ENCODE results near the gene ABAT.
"Not testable (repeated sequence)": the region's sequence is repeated elsewhere in the genome, so short reads cannot be mapped to it uniquely, and the experiment has no call there.

Gene ABAT

GRCh38 chr16:8691728-8692127 lies 17.3 kb downstream of the ABAT start:
- Histone ChIP-seq H3K4me3 (no peak overlapping the region), H3K27ac (no peak overlapping the region)
- no peak for DNase-seq (ENCODE audit: low spot score)
- no peak for TF ChIP-seq CTCF (IDR thresholded peaks at IDR 0.05)

- no peak for DNase-seq (ENCODE audit: low spot score)
- no peak for TF ChIP-seq CTCF (IDR thresholded peaks at IDR 0.05)
- Histone ChIP-seq H3K27ac (no peak overlapping the region), H3K4me3 (no peak overlapping the region)
These were observed 20.6 kb downstream of the ABAT start for GRCh38 chr16:8694795-8695728.

- no peak for TF ChIP-seq CTCF (IDR thresholded peaks at IDR 0.05)
- no peak overlapping the region for H3K4me3 ChIP-seq
- DNase-seq (ENCODE audit: low spot score): no peak
- no peak overlapping the region for H3K27ac ChIP-seq
These were observed 22.5 kb downstream of the ABAT start for GRCh38 chr16:8696880-8697279.

- TF ChIP-seq CTCF (IDR thresholded peaks at IDR 0.05): no peak
These were observed 23.5 kb downstream of the ABAT start for GRCh38 chr16:8697965-8698364.

GRCh38 chr16:8703693-8704092 lies 29.3 kb downstream of the ABAT start:
- Histone ChIP-seq H3K4me3 (no peak overlapping the region), H3K27ac (no peak overlapping the region)
- no peak for TF ChIP-seq CTCF (IDR thresholded peaks at IDR 0.05)
- no peak for DNase-seq (ENCODE audit: low spot score)

More at GRCh38 chr16:8697965-8698364, 23.5 kb downstream of the ABAT start:
- no peak for DNase-seq (ENCODE audit: low spot score)
- Histone ChIP-seq H3K27ac (no peak overlapping the region), H3K4me3 (no peak overlapping the region)

- no peak for DNase-seq (ENCODE audit: low spot score)
- Histone ChIP-seq H3K27ac (no peak overlapping the region), H3K4me3 (no peak overlapping the region)
- no peak for TF ChIP-seq CTCF (IDR thresholded peaks at IDR 0.05)
These were observed 29.7 kb downstream of the ABAT start for GRCh38 chr16:8704098-8704497.

GRCh38 chr16:8705100-8705822 lies 30.8 kb downstream of the ABAT start:
- H3K27ac ChIP-seq; DNase-seq (ENCODE audit: low spot score); H3K4me3 ChIP-seq: not testable (repeated sequence)

Measured in coronary artery (tissue), 2 donors.